Left lung (tissue), 10 donors: Measurements from ENCODE around the gene SNORC. TPM values are rescaled to one million over a fixed set of nuclear protein-coding genes. Genes with fewer than 3 reads are reported as not detected.

Source experiments
- ATAC-seq: fragments of 200-7000 bp; cut with Tn5 transposase; one replicate; pipeline ENCODE4 v1.9.1; 2020; ENCODE audit warnings: moderate library complexity
- DNase-seq, 4 donors: peaks; one replicate each; pipeline ENCODE4 v3.0.0-alpha.2; 2013 to 2020
- H3K27ac ChIP-seq, 2 donors: fragments of 200-600 bp; sonication (generic) in 1 of 2; one replicate each; pipeline versions ENCODE4 v1.5.0 to v1.8.0; 2020 to 2021
- H3K27me3 ChIP-seq, 2 donors: fragments of 200-600 bp; sonication (generic) in 1 of 2; one replicate each; pipeline versions ENCODE4 v1.5.0 to v1.8.0; 2020 to 2021
- H3K36me3 ChIP-seq, 2 donors: fragments of 200-600 bp; sonication (generic) in 1 of 2; one replicate each; pipeline versions ENCODE4 v1.5.0 to v1.8.0; 2020 to 2021
- H3K4me1 ChIP-seq, 2 donors: fragments of 200-600 bp; one replicate each; pipeline ENCODE4 v1.8.0; 2021
- H3K4me3 ChIP-seq, 2 donors: fragments of 200-600 bp; sonication (generic) in 1 of 2; one replicate each; pipeline versions ENCODE4 v1.5.0 to v1.8.0; 2020 to 2021; ENCODE audit warnings: mild to moderate bottlenecking in 1 of 2
- H3K9me3 ChIP-seq, 2 donors: fragments of 200-600 bp; sonication (generic) in 1 of 2; one replicate each; pipeline versions ENCODE4 v1.5.0 to v1.8.0; 2020 to 2021
- CTCF ChIP-seq, 2 donors: fragments of 200-600 bp; sonication (generic) in 1 of 2; IDR thresholded peaks; one replicate each; pipeline versions ENCODE4 v1.5.0 to v1.8.0; 2021; ENCODE audit warnings: antibody characterized with exemption in 2 of 2
- intact Hi-C, 2 donors: fragments of 100-400 bp; cut with DNase I; formaldehyde crosslinking; loops; one replicate each; pipeline versions ENCODE4 v1.11.2 to v1.14.2; 2022
- polyA plus RNA-seq, 6 donors: library from polyadenylated mRNA; unstranded; fragments of 120-200 nt; gene quantifications; one replicate each; pipeline ENCODE4 v1.2.1, GENCODE V29; 2013; ENCODE audit not compliant: insufficient read length in 6 of 6
- total RNA-seq, 2 donors: library from RNA; stranded (reverse); fragmentation: NEBNext Ultra II Directional; extraction: Animal tissue kit (Norgen Biotek cat#: 25700); gene quantifications; one replicate each; pipeline ENCODE4 v1.2.1, GENCODE V29; 2021
- donor health status: DM: no; HTN: yes; CAD: no.
- donor health status: DM: no; HTN: no; CAD: no.

SNORC gene
- total and polyA plus RNA-seq, 8 donors, result 0.53 to 3.6 (median 1.7) TPM

- Histone ChIP-seq H3K4me3 (no peak overlapping the region), H3K36me3 (no peaks in the 10 kb centered on the region), H3K4me1 (no peaks in the 10 kb centered on the region), H3K9me3 (no peaks in the 10 kb centered on the region), H3K27ac (no peak overlapping the region), H3K27me3 (peaks cover 0 to 35% of the 10 kb centered on the region in 2 donors)
- DNase-seq (no peak), ATAC-seq (no peak)
- TF ChIP-seq CTCF (IDR thresholded peaks at IDR 0.05), result no peak
- intact Hi-C loops, result no loop called here
Measured at GRCh38 chr2:232896111-232896510, 26.0 kb downstream of the SNORC start.

GRCh38 chr2:232896720-232897597 is 26.9 kb downstream of the SNORC start:
- H3K27me3 ChIP-seq, result peaks cover 0 to 35% of the 10 kb centered on the region in 2 donors
- H3K4me1 ChIP-seq, result no peaks in the 10 kb centered on the region
- DNase-seq (peak in 1 of 4 donors; percentile 23), ATAC-seq (no peak)
- H3K36me3 ChIP-seq, result no peaks in the 10 kb centered on the region
- no peaks in the 10 kb centered on the region for H3K9me3 ChIP-seq
- H3K27ac ChIP-seq, result no peak overlapping the region
- TF ChIP-seq CTCF (IDR thresholded peaks at IDR 0.05), result no peak
- H3K4me3 ChIP-seq, result no peak overlapping the region
- intact Hi-C loops, result no loop called here

GRCh38 chr2:232897598-232898408 is 27.7 kb downstream of the SNORC start:
- no peak for TF ChIP-seq CTCF (IDR thresholded peaks at IDR 0.05)
- H3K27me3 ChIP-seq, result peaks cover 0 to 35% of the 10 kb centered on the region in 2 donors
- no peaks in the 10 kb centered on the region for H3K4me1 ChIP-seq
- H3K9me3 ChIP-seq, result no peaks in the 10 kb centered on the region
- ATAC-seq, result no peak
- no peak overlapping the region for H3K27ac ChIP-seq
- peak in 1 of 4 donors; percentile 61 for DNase-seq
- no peak overlapping the region for H3K4me3 ChIP-seq
- intact Hi-C loops, result no loop called here
- H3K36me3 ChIP-seq, result no peaks in the 10 kb centered on the region

- intact Hi-C loops, result no loop called here
- H3K27me3 ChIP-seq, result peaks cover 0 to 24% of the 10 kb centered on the region in 2 donors
- no peak overlapping the region for H3K27ac ChIP-seq
- H3K36me3 ChIP-seq, result no peaks in the 10 kb centered on the region
- H3K9me3 ChIP-seq, result no peaks in the 10 kb centered on the region
- no peak for TF ChIP-seq CTCF (IDR thresholded peaks at IDR 0.05)
- DNase-seq, result peak in 3 of 4 donors; percentile 13 to 82 (median 48)
- ATAC-seq, result peak; percentile 35
- H3K4me1 ChIP-seq, result no peaks in the 10 kb centered on the region
- no peak overlapping the region for H3K4me3 ChIP-seq
Measured at GRCh38 chr2:232898592-232899543, 28.8 kb downstream of the SNORC start.
